ENCODE results near the gene EPS8. TPM values are rescaled to one million over a fixed set of nuclear protein-coding genes. Genes with fewer than 3 reads are reported as not detected.
A peak's percentile ranks its signal among the peaks of the same experiment; 100 is the strongest.

Gene EPS8
- total and polyA plus RNA-seq, 2 experiments from 2014 or later = 43.1 to 83.2 TPM

GRCh38 chr12:15815730-15816129 is 26.5 kb upstream of the EPS8 start:
- Histone ChIP-seq H3K79me2 (no peaks in the 10 kb centered on the region), H3K27ac (no peak overlapping the region), H3K4me2 (no peak overlapping the region), H4K20me1 (ENCODE audit: insufficient read depth, poor library complexity, severe bottlenecking) (no peaks in the 10 kb centered on the region), H3K9me2 (replicated peaks; ENCODE audit: insufficient read depth) (no peaks in the 10 kb centered on the region), H3K36me3 (replicated peaks; ENCODE audit: insufficient read depth, low read depth) (no peaks in the 10 kb centered on the region), H3K9me3 (ENCODE audit: low read depth) (no peaks in the 10 kb centered on the region), H3K27me3 (no peaks in the 10 kb centered on the region), H3K4me3 (no peak overlapping the region), H3K4me1 (ENCODE audit: insufficient read depth) (peaks cover 7% of the 10 kb centered on the region), H2AFZ (no peak overlapping the region)
- TF ChIP-seq EZH2 (IDR thresholded peaks at IDR 0.05; ENCODE audit: borderline replicate concordance) = no peak
- TF ChIP-seq CTCF (IDR thresholded peaks at IDR 0.05; ENCODE audit: poor library complexity) = no peak
- no peak for TF ChIP-seq EZH2phosphoT487 (IDR thresholded peaks at IDR 0.05; ENCODE audit: low read depth, severe bottlenecking, unreplicated experiment)
- WGBS (ENCODE audit: low lambda C conversion rate, missing lambda C conversion rate) = 94% methylated on average over 2 of the region's 2 CpGs
- no peak for DNase-seq (ENCODE audit: low spot score)

- peak; percentile 19 for DNase-seq (ENCODE audit: low spot score)
- H3K27ac ChIP-seq = no peak overlapping the region
- no peaks in the 10 kb centered on the region for H3K9me3 ChIP-seq (ENCODE audit: low read depth)
- TF ChIP-seq EZH2 (IDR thresholded peaks at IDR 0.05; ENCODE audit: borderline replicate concordance) = no peak
- TF ChIP-seq CTCF (IDR thresholded peaks at IDR 0.05; ENCODE audit: poor library complexity) = no peak
- peak; percentile 92 for TF ChIP-seq EZH2phosphoT487 (IDR thresholded peaks at IDR 0.05; ENCODE audit: low read depth, severe bottlenecking, unreplicated experiment)
- H3K27me3 ChIP-seq = no peaks in the 10 kb centered on the region
- no peak overlapping the region for H2AFZ ChIP-seq
- peaks cover 10% of the 10 kb centered on the region for H3K4me1 ChIP-seq (ENCODE audit: insufficient read depth)
- no peak overlapping the region for H3K4me3 ChIP-seq
- no peaks in the 10 kb centered on the region for H3K9me2 ChIP-seq (replicated peaks; ENCODE audit: insufficient read depth)
- H4K20me1 ChIP-seq (ENCODE audit: insufficient read depth, poor library complexity, severe bottlenecking) = no peaks in the 10 kb centered on the region
- 67% methylated on average over 2 of the region's 2 CpGs for WGBS (ENCODE audit: low lambda C conversion rate, missing lambda C conversion rate)
- H3K4me2 ChIP-seq = peak overlapping the region; percentile 18
- H3K36me3 ChIP-seq (replicated peaks; ENCODE audit: insufficient read depth, low read depth) = no peaks in the 10 kb centered on the region
- H3K79me2 ChIP-seq = no peaks in the 10 kb centered on the region
Observed at GRCh38 chr12:15811214-15812127, 22.3 kb upstream of the EPS8 start.

- Histone ChIP-seq H3K4me1 (ENCODE audit: insufficient read depth) (peaks cover 10% of the 10 kb centered on the region), H3K36me3 (replicated peaks; ENCODE audit: insufficient read depth, low read depth) (no peaks in the 10 kb centered on the region), H4K20me1 (ENCODE audit: insufficient read depth, poor library complexity, severe bottlenecking) (no peaks in the 10 kb centered on the region), H3K4me3 (no peak overlapping the region), H3K9me3 (ENCODE audit: low read depth) (no peaks in the 10 kb centered on the region), H3K9me2 (replicated peaks; ENCODE audit: insufficient read depth) (no peaks in the 10 kb centered on the region), H2AFZ (no peak overlapping the region), H3K27me3 (no peaks in the 10 kb centered on the region), H3K4me2 (peak overlapping the region; percentile 44), H3K27ac (peak overlapping the region; percentile 18), H3K79me2 (no peaks in the 10 kb centered on the region)
- 34% methylated on average over 3 of the region's 3 CpGs for WGBS (ENCODE audit: low lambda C conversion rate, missing lambda C conversion rate)
- no peak for DNase-seq (ENCODE audit: low spot score)
- TF ChIP-seq EZH2 (IDR thresholded peaks at IDR 0.05; ENCODE audit: borderline replicate concordance) (no peak), CTCF (IDR thresholded peaks at IDR 0.05; ENCODE audit: poor library complexity) (no peak), EZH2phosphoT487 (IDR thresholded peaks at IDR 0.05; ENCODE audit: low read depth, severe bottlenecking, unreplicated experiment) (no peak)
Observed at GRCh38 chr12:15808652-15809051, 19.5 kb upstream of the EPS8 start.
